RKO (cell line): ENCODE data around the gene OR5B12.
A peak's percentile ranks its signal among the peaks of the same experiment; 100 is the strongest.
"Not testable (repeated sequence)": the region's sequence is repeated elsewhere in the genome, so short reads cannot be mapped to it uniquely, and the experiment has no call there.

ENCODE experiments used
- DNase-seq: peaks from one replicate; pipeline ENCODE4 v3.0.0-alpha.2; 2016; ENCODE audit warnings: low spot score

The OR5B12 gene

GRCh38 chr11:58442136-58442535 is at the start of gene OR5B12:
Gene OR5B12 (minus strand): TSS chr11:58442236. CDS start chr11:58440151, 2,085 bp downstream.
- DNase-seq = no peak

DNA sequence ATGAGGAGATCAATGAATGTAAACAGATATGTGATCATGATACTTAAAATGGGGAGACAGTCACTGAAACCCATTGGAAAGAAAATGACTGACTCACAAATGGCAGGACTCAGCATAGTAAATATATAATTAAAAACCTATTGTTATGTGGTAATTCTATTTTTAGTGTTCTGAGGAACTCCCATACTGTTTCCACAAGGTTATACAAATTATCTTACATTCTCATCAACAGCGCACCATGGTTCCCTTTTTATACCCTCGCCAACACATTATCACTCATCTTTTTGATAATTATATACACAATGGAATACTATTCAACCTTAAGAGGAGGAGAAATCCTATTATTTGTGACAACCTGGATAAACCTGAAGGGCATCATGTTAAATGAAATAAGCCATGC is 48.8 kb upstream of the OR5B12 start:
- DNase-seq = no peak

DNA sequence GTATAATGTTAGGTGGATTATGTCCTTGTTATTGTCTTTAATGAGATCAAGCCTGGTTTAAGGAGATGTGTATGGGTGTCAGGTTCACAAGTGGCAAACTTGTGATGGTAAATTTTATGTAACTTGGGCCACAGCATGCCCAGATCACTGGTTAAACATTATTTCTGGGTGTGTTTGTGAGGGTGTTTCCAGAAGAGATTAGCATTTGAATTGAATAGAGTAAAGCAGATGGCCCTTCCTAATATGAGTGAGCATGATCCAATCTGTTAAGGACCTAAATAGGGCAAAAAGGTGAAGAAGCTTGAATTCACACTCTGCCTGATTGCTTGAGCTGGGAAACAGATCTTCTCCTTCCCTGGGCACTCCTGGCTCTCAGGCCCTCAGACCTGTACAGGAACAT is 45.1 kb upstream of the OR5B12 start:
- no peak for DNase-seq

DNA sequence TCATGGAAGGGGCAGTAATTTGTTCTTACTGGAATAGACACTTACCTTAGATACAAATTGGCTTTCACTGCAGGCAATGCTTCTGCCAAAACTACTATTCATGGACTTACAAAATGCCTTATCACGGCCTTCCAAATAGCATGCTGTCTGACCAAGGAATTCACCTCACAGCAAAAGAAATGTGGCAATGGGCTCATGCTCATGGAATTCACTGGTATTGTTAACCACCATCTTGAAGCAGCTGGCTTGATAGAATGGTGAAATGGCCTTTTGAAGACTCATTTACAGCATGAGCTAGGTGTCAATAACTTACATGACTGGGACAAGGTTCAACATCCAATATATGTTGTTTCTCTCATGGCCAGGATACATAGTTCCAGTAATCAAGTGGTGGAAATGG is 43.9 kb upstream of the OR5B12 start:
- no peak for DNase-seq

DNA sequence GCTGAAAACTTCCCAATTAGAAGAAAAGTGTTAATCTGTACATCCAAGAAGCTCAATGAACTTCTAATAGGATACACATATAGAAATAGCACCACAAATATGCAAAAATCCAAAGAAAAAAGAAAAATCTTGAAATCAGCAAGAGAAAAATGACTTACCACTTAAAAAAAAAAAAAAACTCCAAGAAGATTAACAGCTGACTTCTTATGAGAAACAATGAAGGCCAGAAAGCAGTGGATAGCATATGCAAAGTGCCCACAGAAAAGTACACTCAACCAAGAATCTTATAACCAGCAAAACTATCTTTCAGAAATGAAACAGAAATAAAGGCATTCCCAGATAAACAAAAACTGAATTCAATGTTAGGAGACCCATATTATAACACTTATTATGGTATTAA is 29.9 kb upstream of the OR5B12 start:
- DNase-seq = no peak

GRCh38 chr11:58466293-58466692 is 24.3 kb upstream of the OR5B12 start:
- no peak for DNase-seq

DNA sequence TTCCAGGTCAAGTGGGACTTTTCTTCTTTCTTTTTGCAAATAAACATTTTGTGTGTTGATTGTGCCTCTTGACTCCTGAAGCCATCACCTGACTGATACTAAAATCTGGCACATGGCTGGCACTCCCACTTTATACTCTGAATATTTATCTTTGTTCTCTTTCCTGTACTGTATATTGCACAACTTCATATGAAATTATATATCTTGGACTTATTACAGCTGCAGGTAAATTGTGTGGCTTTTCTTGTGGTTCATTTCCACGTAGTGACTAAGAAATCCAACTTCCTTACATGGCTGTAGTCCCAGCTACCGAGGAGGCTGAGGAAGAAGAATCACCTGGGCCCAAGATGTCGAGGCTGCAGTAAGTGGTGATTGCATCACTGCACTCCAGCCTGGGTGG is 23.7 kb upstream of the OR5B12 start:
- no peak for DNase-seq

GRCh38 chr11:58451585-58451984 is 9.5 kb upstream of the OR5B12 start:
- no peak for DNase-seq

- DNase-seq = no peak
Measured at GRCh38 chr11:58446294-58446693, 4.3 kb upstream of the OR5B12 start.

DNA sequence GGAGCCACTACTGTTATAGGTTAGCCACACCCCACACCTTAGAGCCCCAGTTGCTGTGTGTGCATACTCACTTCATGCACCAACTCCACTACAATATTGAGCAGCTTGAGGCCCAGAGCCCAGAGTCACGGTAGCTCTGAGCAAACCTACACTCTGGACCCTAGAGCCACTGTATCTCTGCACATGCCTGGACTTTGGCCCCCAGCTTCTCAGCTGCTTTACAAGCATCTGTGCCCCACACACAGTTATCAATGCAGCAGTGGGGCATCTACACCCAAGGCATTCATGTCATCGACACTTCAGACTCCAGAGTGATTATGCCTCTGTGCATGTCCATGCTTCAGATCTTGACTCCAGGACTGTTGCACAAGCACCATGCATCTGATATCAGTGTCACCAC is 2.3 kb upstream of the OR5B12 start:
- DNase-seq = no peak

GRCh38 chr11:58438486-58438885 is 3.5 kb downstream of the OR5B12 start:
- DNase-seq = no peak

DNA sequence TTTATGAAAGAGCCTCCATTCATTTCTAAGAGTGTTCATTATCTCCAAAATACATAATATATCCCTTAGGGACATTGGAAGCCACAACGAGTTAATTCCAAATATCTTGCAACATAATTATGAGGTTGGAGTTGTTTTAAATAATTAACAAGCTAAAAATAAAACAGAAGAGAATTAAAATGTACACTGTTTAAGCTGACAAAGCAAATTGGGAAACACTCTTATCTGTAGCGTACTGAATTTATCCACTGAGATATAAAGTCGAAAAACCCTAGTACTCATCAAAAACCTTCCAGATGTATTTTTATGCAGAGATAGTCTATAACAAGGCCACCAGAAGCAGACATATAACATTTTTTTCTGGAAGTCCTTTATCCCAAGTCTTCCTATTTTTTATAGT is 7.8 kb downstream of the OR5B12 start:
- DNase-seq = no peak

DNA sequence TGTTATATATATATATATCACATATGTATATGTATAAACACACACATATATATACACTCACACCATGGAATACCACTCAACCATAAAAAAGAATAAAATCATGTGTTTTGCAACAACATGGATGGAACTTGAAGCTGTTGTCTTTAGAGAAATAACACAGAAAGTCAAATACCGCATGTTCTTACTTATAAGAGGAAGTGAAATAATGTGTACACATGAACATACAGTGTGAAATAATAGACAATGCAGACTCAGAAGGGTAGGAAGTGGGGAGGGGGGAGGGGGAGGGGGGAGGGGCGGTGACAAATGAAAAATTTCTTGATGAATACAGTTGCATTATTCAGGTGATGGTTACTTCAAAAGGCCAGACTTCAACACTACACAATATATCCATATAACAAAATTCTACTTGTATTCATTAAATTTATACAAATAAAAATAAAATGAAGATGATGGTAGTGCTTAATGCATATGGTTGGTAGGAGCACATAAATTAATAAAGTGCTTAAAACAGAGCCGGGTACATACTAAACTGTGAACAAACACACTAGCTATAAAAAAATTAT is 8.3 kb downstream of the OR5B12 start:
- no peak for DNase-seq

DNA sequence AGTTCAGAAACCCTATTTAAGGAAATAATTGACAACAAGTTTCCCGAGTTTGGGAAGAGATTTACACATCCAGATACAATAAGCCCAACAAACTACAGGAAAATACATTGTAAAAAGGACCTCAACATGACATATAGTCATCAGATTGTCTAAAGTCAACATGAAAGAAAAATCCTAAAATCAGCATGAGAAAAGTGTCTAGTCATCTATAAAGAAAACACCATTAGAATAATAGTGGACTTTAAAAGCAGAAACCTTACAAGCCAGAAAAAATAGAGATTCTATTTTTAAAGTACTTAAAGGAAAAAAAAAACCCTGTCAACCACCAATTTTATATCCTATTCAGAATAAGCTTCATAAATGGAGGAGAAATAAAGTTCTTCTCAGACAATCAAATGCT is 12.8 kb downstream of the OR5B12 start:
- DNase-seq = no peak

- DNase-seq = no peak
Measured at GRCh38 chr11:58428021-58428420, 14.0 kb downstream of the OR5B12 start, which contains the start of gene OR5B2. Gene OR5B2 (minus strand): TSS chr11:58428121. CDS start chr11:58423261, 4,860 bp downstream.

- DNase-seq = no peak
Measured at GRCh38 chr11:58406774-58407173, 35.3 kb downstream of the OR5B12 start, which contains the start of gene OR5B3. Gene OR5B3 (minus strand): TSS chr11:58406874. CDS start chr11:58403409, 3,465 bp downstream.

- DNase-seq = not testable (repeated sequence)
Measured at GRCh38 chr11:58399622-58400021, 42.4 kb downstream of the OR5B12 start.

GRCh38 chr11:58395581-58395980 is 46.5 kb downstream of the OR5B12 start:
- DNase-seq = no peak

GRCh38 chr11:58394195-58394594 is 47.8 kb downstream of the OR5B12 start:
- peak; percentile 48 for DNase-seq

DNA sequence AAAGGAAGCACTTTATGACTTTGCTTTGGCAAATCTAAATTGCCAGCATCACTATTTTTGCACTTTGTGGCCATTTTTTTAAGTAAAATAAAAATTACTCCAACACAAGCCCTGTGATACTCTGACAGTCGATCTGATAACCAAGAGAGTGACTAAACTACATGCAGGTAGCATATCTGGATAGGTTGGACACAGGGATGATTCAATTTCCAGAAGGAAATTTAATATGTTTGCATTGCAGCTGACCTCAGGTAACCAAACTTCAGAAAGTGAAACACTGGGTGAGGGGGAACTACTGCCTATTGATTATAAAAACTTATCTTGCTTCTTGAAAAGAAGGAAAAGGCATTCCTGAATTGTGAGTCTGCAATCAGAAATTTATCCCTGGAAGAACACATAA is 49.3 kb downstream of the OR5B12 start:
- DNase-seq = no peak

DNA sequence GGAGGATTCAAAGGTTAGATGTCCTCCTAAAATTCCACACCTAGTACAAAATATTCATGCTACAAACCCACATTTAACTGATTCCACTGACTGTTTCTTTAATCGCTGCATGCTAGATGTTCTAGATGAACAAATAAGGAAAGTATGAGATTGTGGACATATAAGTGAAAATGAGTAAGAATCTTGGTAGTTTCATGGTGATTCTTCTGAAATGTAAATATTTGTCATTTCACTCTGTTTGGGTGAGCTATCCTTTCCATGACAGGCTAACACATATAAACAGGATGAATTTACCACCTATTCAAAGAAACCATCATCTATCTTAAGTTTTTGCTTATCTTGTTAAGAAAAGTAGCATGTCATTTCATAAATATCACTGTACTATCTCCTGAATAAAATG is 50.2 kb downstream of the OR5B12 start:
- DNase-seq = no peak

DNA sequence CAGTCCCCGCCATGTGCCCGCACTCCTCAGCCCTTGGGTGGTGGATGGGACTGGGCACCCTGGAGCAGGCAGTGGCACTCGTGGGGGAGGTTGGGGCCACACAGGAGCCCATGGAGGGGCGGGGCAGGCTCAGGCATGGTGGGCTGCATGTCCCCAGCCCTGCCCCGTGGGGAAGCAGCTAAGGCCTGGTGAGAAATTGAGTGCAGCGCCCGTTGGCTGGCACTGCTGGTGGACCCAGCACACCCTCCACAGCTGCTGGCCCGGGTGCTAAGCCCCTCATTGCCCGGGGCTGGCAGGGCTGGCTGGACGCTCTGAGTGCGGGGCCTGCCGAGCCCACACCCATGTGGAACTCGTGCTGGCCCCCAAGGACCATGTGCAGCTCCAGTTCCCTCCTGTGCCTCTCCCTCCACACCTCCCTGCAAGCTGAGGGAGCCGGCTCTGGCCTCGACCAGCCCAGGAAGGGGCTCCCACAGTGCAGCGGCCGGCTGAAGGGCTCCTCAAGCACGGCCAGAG is 51.4 kb downstream of the OR5B12 start:
- no peak for DNase-seq
